ENCODE data around the gene GPR65.

The GPR65 gene

GRCh38 chr14:88040146-88040545 lies 35.2 kb downstream of the GPR65 start:
- no peak for DNase-seq

GRCh38 chr14:88043529-88044443 lies 38.9 kb downstream of the GPR65 start:
- no peak for DNase-seq

- DNase-seq, result no peak
Observed at GRCh38 chr14:88044444-88044758, 39.5 kb downstream of the GPR65 start.

- no peak for DNase-seq
Observed at GRCh38 chr14:88044776-88045446, 40.0 kb downstream of the GPR65 start.

GRCh38 chr14:88045705-88046104 lies 40.8 kb downstream of the GPR65 start:
- peak in 1 of 2 donors; percentile 47 for DNase-seq

GRCh38 chr14:88048351-88048750 lies 43.4 kb downstream of the GPR65 start:
- no peak for DNase-seq

GRCh38 chr14:88049266-88049665 lies 44.3 kb downstream of the GPR65 start:
- no peak for DNase-seq

- DNase-seq, result no peak
Observed at GRCh38 chr14:88049936-88050335, 45.0 kb downstream of the GPR65 start.

GRCh38 chr14:88060576-88060975 lies 55.6 kb downstream of the GPR65 start:
- no peak for DNase-seq

GRCh38 chr14:88063811-88064210 lies 58.9 kb downstream of the GPR65 start:
- DNase-seq, result no peak

Measured in CD4-positive, alpha-beta T cell treated with Interferon alpha-2 for 1 hour (primary cell).